ENCODE data around the gene KLHL24. TPM values are rescaled to one million over a fixed set of nuclear protein-coding genes. Genes with fewer than 3 reads are reported as not detected.

KLHL24 gene
- total and polyA plus RNA-seq, 2 of the 13 experiments (the other 11 are each of a cell fraction or from before 2014, with no cell fraction given), result 6.9 to 15.7 TPM

- Histone ChIP-seq H2AFZ (ENCODE audit: low read length) (no peak overlapping the region), H3K27me3 (ENCODE audit: control insufficient read depth in 1 of 2, insufficient read depth in 2 of 2, low read length in 2 of 2) (no peaks in the 10 kb centered on the region; a peak in 2 of 5 replicates), H3K27ac (ENCODE audit: extremely low read length, insufficient read depth, low read length) (peak overlapping the region; percentile 72), H3K4me2 (ENCODE audit: low read depth, low read length) (peak overlapping the region; percentile 79), H3K4me1 (ENCODE audit: insufficient read depth, low read length) (peaks cover 57% of the 10 kb centered on the region), H3K36me3 (replicated peaks in 1 of 2; ENCODE audit: control insufficient read depth in 1 of 2, insufficient read depth in 2 of 2, low read length in 2 of 2) (peaks cover 2 to 5% of the 10 kb centered on the region in 2 experiments; a peak in 1 of 5 replicates), H4K20me1 (ENCODE audit: insufficient read depth, low read length) (peaks cover 11% of the 10 kb centered on the region), H3K79me2 (ENCODE audit: insufficient read depth, low read length) (peaks cover 55% of the 10 kb centered on the region), H3K9me3 (ENCODE audit: low read length) (no peaks in the 10 kb centered on the region), H3K9ac (ENCODE audit: insufficient read depth, low read depth, low read length) (peak overlapping the region; percentile 86), H3K4me3 (replicated peaks in 1 of 3; ENCODE audit: insufficient read depth in 1 of 3, low read depth in 2 of 3, low read length in 3 of 3) (peak overlapping the region; percentile 89 to 93 (median 90))
- FAIRE-seq (no peak), DNase-seq (ENCODE audit: low spot score) (no peak), ATAC-seq (peak; percentile 69)
- POLR2A ChIA-PET, result interaction anchor here (1.1 to 1.9 kb wide), 2 partner anchors 62 to 63 kb away, joined by 8 to 13 read pairs; partner anchors contain the start of gene KLHL24
- CTCF ChIA-PET (ENCODE audit: low intra/inter-chr PET ratio, low total read pairs), result no interaction called here
- in situ Hi-C loops (cut with HindIII; ENCODE audit: extremely low pct_ligation_motif_present, low pct_unique_long_range_greater_than_20kb) (no loop called here), intact Hi-C loops (cut with micrococcal nuclease; ENCODE audit: unreplicated experiment) (loop anchor here (5.0 kb wide), 1 partner anchor 61 kb away; the partner anchor contains the start of gene KLHL24)
- WGBS (ENCODE audit: low lambda C conversion rate), result 0% methylated on average over 9 of the region's 13 CpGs
- no TSS peak for BruUV-seq (replicated peaks)
- TF ChIP-seq SMC3 (IDR thresholded peaks at IDR 0.05; ENCODE audit: low read length), result no peak
- no peak for TF ChIP-seq HINFP (CRISPR knock-in tag; IDR thresholded peaks at IDR 0.05; ENCODE audit: low read depth)
- TF ChIP-seq, protein P1, sequence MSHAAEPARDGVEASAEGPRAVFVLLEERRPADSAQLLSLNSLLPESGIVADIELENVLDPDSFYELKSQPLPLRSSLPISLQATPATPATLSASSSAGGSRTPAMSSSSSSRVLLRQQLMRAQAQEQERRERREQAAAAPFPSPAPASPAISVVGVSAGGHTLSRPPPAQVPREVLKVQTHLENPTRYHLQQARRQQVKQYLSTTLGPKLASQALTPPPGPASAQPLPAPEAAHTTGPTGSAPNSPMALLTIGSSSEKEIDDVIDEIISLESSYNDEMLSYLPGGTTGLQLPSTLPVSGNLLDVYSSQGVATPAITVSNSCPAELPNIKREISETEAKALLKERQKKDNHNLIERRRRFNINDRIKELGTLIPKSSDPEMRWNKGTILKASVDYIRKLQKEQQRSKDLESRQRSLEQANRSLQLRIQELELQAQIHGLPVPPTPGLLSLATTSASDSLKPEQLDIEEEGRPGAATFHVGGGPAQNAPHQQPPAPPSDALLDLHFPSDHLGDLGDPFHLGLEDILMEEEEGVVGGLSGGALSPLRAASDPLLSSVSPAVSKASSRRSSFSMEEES (CRISPR knock-in tag; IDR thresholded peaks at IDR 0.05), result 0 out of 2 replicates have a peak, but pooled peaks have one; percentile 5
- TF ChIP-seq ZNF280B (CRISPR knock-in tag; IDR thresholded peaks at IDR 0.05; ENCODE audit: borderline replicate concordance), result 0 out of 2 replicates have a peak, but pooled peaks have one; percentile 1
- no peak for TF ChIP-seq SP1 (IDR thresholded peaks at IDR 0.05)
- 0 out of 2 replicates have a peak, but pooled peaks have one; percentile 8 for TF ChIP-seq SP1 (CRISPR knock-in tag; IDR thresholded peaks at IDR 0.05)
- no peak for TF ChIP-seq ZSCAN30 (CRISPR knock-in tag; IDR thresholded peaks at IDR 0.05)
- no peak for TF ChIP-seq ZNF446 (CRISPR knock-in tag; IDR thresholded peaks at IDR 0.05)
- no peak for TF ChIP-seq YEATS2 (CRISPR knock-in tag; IDR thresholded peaks at IDR 0.05; ENCODE audit: borderline replicate concordance)
- TF ChIP-seq TAF1 (CRISPR knock-in tag; IDR thresholded peaks at IDR 0.05), result 0 out of 2 replicates have a peak, but pooled peaks have one; percentile 15
- TF ChIP-seq ZNF878 (CRISPR knock-in tag; IDR thresholded peaks at IDR 0.05), result 0 out of 2 replicates have a peak, but pooled peaks have one; percentile 11
- TF ChIP-seq, protein P2, sequence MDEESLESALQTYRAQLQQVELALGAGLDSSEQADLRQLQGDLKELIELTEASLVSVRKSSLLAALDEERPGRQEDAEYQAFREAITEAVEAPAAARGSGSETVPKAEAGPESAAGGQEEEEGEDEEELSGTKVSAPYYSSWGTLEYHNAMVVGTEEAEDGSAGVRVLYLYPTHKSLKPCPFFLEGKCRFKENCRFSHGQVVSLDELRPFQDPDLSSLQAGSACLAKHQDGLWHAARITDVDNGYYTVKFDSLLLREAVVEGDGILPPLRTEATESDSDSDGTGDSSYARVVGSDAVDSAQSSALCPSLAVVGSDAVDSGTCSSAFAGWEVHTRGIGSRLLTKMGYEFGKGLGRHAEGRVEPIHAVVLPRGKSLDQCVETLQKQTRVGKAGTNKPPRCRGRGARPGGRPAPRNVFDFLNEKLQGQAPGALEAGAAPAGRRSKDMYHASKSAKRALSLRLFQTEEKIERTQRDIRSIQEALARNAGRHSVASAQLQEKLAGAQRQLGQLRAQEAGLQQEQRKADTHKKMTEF (CRISPR knock-in tag; IDR thresholded peaks at IDR 0.05), result peak; percentile 7; the same call in 1 of the 2 replicates
- TF ChIP-seq CHCHD3 (CRISPR knock-in tag; IDR thresholded peaks at IDR 0.05), result 0 out of 2 replicates have a peak, but pooled peaks have one; percentile 1
- no peak for TF ChIP-seq SMYD3 (CRISPR knock-in tag; IDR thresholded peaks at IDR 0.05)
- TF ChIP-seq ZBTB26 (CRISPR knock-in tag; IDR thresholded peaks at IDR 0.05; ENCODE audit: borderline replicate concordance), result 0 out of 2 replicates have a peak, but pooled peaks have one; percentile 12
Observed at GRCh38 chr3:183698318-183698751, 62.9 kb downstream of the KLHL24 start.

Measured in HepG2 (cell line).